HEK293T (cell line): ENCODE data around the gene OR2M7.

Experiments used
- BHLHE40 ChIP-seq: fragments of 450-650 bp; IDR thresholded peaks from 2 replicates; pipeline ENCODE4 v1.6.1; 2016; ENCODE audit warnings: mild to moderate bottlenecking, moderate library complexity, borderline replicate concordance
- FOXK2 ChIP-seq: fragments of 450-650 bp; IDR thresholded peaks from 2 replicates; pipeline ENCODE4 v1.6.1; 2016; ENCODE audit warnings: mild to moderate bottlenecking
- L3MBTL2 ChIP-seq: fragments of 450-650 bp; conservative IDR thresholded peaks from 2 replicates; pipeline ENCODE4 v1.6.1; 2016; ENCODE audit warnings: mild to moderate bottlenecking
- SUZ12 ChIP-seq: fragments of 450-650 bp; IDR thresholded peaks from 2 replicates; pipeline ENCODE4 v1.6.1; 2016; ENCODE audit warnings: mild to moderate bottlenecking
- TARDBP ChIP-seq: fragments of 450-650 bp; IDR thresholded peaks from 2 replicates; pipeline ENCODE4 v1.6.1; 2016
- ZNF384 ChIP-seq: fragments of 450-650 bp; IDR thresholded peaks from 2 replicates; pipeline ENCODE4 v1.6.1; 2016

DNA sequence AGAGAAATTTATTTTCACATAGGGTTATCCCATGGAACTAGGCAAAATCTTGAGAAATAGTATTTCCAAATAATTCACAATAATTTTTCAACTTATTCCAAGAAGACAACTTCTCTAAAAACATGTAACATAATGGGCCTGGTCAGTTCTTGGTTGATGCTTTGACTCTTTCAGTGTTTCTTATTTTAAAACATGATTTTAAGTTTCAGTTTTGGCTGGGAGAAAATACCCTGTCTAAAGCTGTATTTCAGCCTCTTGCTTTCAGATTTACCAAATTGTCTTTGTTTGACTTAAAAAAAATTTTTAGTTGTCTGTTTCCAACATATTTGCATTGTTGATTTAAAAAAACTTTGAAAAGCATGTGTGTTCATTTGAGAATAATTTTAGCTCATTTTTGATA is 42.2 kb upstream of the OR2M7 start:
- TF ChIP-seq TARDBP = no peak
- TF ChIP-seq FOXK2 = no peak
- no peak for TF ChIP-seq BHLHE40
- no peak for TF ChIP-seq L3MBTL2
- TF ChIP-seq SUZ12 = no peak
- TF ChIP-seq ZNF384 = no peak
